GM18519 (cell line): ENCODE measurements around the gene CYFIP2.

ENCODE experiments used
- ATAC-seq: cut with Tn5 transposase; IDR thresholded peaks from one replicate; pipeline ENCODE4 v1.9.1; 2021; ENCODE audit warnings: mild to moderate bottlenecking, moderate library complexity; ENCODE audit not compliant: unreplicated experiment, low FRiP score

Gene CYFIP2

DNA sequence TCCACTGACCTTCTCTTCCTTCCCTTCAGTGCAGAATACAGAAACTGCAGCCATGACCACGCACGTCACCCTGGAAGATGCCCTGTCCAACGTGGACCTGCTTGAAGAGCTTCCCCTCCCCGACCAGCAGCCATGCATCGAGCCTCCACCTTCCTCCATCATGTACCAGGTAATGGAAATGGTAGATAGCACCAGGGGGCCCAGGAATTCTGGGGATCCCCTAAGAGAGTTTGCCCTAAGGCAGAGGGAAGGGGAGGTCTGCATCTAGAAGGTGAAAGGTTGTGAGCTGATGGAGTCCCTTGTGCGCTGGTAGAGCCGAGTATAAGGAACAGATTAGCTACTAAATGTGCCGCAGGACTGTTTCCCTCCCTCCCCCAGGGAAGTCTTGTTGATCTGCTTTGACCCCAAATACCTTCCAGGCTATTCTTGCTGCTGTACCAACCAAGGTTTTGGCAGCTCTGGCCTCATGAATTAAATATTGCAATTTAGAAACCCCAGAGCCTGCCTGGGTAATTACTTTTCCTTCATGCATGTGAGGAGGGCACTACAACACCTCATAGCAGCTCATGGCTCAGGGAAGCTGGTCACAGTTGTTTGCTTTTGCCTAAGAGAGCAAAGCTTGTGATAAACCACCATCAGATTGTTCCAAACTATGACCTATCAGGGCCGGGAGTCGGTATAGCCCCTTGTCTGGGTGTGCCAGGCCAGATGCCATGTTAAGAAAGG lies 19.6 kb downstream of the CYFIP2 start:
- no peak for ATAC-seq

GRCh38 chr5:157286761-157287211 lies 20.9 kb downstream of the CYFIP2 start:
- no peak for ATAC-seq

- ATAC-seq: no peak
These were observed 22.7 kb downstream of the CYFIP2 start for GRCh38 chr5:157288405-157289163.

GRCh38 chr5:157289164-157289819 lies 23.4 kb downstream of the CYFIP2 start:
- ATAC-seq: no peak

- ATAC-seq: no peak
These were observed 24.4 kb downstream of the CYFIP2 start for GRCh38 chr5:157290156-157290980.

DNA sequence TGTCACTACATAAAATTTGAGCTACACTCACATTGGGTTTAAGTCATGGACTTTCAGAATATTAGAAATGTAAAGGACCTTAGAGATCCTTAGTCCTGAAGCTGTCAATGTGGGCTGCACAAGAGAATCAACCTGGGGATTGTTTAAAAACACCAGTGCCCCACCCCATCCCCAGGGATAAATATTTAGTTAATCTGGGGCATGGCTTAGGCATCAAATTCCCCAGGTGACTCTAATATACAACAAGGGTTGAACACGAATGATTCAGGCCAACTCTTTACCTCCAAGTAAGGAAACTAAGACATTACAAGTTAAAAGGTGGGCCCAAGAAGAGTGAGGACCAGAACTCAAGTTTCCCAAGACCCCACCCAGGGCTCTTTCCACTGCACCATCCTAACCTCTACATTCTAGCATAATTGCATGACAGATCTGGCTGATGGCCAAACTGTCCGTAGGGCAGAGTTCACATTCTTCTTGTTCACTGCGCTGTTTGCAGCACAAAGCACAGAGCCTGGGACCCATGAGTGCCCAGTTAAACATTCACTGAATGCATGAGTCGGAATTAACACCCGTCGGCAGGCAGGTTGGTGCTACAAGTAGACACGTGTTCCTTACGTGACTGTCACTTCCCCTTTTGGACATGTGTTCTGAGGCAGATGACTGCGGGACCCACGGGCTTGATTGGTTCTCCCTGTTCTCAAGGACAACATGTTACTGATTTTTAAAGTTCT lies 25.2 kb downstream of the CYFIP2 start:
- peak; percentile 59 for ATAC-seq

DNA sequence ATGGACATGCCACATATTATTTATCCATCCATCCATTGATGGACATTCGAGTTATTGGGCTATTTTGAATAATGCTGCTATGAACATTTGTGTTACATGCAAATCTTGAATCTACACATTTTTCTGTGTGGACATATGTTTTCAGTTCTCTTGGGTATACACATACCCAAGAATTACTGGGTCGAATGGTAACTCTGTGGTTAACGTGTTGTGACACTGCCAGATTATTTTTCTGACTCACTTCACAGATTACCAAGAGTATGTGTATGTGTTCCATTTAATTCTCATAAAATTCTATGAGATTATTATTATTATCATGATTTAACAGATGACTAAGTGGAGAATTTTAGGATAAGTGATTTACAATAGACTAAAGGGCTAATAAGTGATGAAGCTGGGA lies 26.7 kb downstream of the CYFIP2 start:
- ATAC-seq: no peak

DNA sequence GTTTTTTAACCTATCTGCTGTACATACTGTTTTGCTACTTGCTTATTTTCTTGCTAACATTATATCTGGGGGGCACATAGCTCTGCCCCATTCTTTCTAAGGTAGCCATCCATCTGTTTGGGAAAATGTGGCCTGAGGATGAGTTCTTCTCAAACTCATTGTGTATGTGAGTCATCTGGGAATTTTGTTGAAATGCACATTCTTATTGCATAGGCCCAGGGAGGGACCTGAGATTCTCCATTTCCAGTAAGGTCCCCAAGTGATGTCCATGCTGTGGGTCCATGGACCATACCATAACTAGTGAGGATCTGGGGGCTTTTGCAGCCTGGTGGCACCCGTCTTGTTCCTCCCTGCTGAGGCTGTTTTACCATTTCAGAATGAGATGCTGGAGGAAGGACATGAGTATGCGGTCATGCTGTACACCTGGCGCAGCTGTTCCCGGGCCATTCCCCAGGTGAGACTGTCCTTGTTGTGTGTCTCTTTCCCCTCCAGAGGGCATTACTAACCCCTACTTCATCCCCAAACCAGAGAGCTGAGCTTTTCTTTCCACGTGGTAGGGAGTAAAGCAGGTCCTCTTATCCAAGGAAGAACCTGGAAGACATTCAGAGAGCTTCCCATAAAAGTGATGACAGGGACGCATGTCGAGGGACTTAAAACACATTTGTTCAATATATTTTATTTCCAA lies 28.6 kb downstream of the CYFIP2 start:
- ATAC-seq: no peak

DNA sequence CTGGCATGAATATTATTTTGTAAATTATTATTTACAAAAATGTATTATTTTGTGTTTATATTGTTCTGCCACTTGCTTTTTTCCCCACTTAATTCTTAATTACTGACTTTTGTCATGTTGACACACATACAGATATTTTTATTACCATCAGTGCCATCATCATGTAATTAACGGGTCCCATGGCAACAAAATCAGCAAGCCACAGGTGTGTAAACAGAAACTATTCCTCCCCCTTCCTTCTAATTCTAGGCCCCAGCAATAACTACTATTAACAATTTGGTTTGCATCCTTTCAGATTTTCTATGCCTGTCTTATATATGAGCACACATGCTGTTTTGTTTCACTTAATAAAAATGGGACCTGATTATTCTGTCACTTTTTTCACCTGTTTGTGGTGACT lies 29.3 kb downstream of the CYFIP2 start:
- no peak for ATAC-seq

DNA sequence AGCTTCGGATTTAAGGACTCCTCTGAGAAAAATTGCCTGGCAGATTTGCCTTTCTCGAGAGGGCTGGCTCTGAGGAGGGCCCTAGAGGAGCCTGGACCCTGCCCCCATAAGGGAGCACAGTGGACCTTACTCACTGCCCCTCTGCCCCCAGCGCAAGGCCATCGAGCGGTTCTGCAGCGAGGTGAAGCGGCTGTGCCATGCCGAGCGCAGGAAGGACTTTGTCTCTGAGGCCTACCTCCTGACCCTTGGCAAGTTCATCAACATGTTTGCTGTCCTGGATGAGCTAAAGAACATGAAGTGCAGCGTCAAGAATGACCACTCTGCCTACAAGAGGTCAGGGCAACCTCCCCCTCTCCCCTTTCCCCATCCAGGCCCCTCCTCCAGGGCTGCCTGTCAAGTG lies 34.6 kb downstream of the CYFIP2 start:
- no peak for ATAC-seq

DNA sequence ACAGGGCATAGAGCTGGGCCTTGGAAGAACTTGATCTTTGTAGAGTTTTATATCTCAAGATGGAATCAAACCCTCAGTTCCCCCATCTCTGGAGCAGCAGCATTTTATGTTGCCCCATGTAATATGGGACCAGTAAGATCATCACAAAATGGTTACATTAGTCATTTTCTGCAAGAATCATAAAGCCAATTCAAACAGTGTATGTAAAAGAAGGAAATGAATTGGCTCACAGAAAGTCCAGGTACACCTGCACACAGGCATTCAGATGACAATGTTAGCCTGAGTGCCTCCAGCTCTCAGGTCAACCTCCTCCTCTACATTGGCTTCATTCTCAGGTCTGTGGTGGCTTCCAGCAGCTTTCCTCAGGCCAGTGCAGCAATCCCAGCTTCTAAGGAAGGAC lies 35.1 kb downstream of the CYFIP2 start:
- no peak for ATAC-seq

GRCh38 chr5:157303023-157303422 lies 37.1 kb downstream of the CYFIP2 start:
- ATAC-seq: no peak

DNA sequence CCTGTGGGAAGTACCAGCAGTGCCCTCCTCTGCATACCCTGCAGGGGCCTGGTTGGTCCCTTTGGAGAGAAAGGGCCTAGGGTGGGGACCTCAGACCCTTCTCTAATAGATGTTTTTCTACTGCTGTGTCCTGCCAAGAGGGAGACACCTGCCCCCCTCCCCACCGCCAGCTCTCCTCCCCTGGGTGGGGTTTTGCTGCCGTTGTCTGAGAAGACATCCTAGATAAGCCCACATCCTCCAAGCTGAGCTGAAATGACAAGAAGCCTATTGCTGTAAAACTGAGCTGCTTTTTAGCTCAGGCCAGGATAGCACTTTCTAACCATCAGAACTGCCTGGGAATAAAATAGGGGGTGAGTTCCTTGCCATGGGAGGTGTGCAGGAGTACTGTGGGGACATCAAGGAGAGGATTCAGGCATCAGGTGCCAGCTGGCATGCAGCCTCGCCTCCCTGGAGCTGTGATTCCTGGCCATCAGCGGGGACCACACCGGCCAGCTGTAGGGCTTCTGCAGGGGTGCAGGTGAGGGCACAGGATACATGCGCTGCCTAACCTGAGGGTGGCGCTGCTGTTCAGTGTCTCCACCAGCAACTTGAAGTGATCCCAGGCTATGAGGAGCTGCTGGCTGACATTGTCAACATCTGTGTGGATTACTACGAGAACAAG lies 37.9 kb downstream of the CYFIP2 start:
- no peak for ATAC-seq

GRCh38 chr5:157306081-157306480 lies 40.2 kb downstream of the CYFIP2 start:
- no peak for ATAC-seq

- no peak for ATAC-seq
These were observed 41.0 kb downstream of the CYFIP2 start for GRCh38 chr5:157306692-157307471.

DNA sequence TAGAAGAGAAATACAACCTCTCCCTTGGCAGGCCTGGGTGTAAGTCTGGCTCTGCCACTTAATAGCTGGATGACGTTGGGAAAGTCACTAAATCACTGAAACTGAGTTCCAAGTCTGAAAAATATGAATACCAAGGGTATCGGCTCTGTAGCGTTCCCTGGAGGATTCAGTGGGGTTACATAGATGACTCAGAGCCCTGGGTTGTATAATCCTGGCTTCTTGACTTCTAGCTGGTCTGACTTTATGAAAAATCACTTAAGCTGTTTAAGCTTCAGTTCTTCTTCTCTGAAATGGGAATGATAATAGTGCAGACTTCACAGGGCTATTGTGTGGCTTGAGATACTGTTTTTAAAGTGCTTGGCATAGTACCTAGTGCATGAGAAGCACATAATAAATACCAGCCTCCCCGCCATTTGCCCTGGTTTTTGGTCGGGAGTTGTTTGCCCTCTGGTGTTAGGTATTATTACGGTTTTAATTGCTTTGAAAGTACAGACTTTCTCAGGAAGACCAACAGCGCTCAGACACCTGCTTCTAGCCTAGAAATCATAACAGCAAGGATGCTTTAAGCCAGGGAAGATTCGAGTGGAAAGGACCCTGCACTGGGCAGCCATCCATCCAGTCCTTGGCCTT lies 43.0 kb downstream of the CYFIP2 start:
- peak; percentile 56 for ATAC-seq

- ATAC-seq: no peak
These were observed 43.9 kb downstream of the CYFIP2 start for GRCh38 chr5:157309796-157310195.

- no peak for ATAC-seq
These were observed 45.7 kb downstream of the CYFIP2 start for GRCh38 chr5:157311595-157311994.
